Myocyte (in vitro differentiated cells): ENCODE results near the gene LRRC45. TPM values are rescaled to one million over a fixed set of nuclear protein-coding genes. Genes with fewer than 3 reads are reported as not detected.

Experiments used
- DNase-seq: peaks from one replicate; pipeline ENCODE4 v3.0.0-alpha.2; 2012; ENCODE audit warnings: low read depth
- total RNA-seq: library from RNA; depleted of rRNA; stranded (reverse); fragments of >200 nt; gene quantifications from 2 replicates; pipeline ENCODE4 v1.2.3, GENCODE V29; 2014

Gene LRRC45
- total RNA-seq, 1 donor from 2014 or later = 10.5 TPM

- no peak for DNase-seq
Observed at GRCh38 chr17:82018152-82018988, 4.7 kb upstream of the LRRC45 start.

DNA sequence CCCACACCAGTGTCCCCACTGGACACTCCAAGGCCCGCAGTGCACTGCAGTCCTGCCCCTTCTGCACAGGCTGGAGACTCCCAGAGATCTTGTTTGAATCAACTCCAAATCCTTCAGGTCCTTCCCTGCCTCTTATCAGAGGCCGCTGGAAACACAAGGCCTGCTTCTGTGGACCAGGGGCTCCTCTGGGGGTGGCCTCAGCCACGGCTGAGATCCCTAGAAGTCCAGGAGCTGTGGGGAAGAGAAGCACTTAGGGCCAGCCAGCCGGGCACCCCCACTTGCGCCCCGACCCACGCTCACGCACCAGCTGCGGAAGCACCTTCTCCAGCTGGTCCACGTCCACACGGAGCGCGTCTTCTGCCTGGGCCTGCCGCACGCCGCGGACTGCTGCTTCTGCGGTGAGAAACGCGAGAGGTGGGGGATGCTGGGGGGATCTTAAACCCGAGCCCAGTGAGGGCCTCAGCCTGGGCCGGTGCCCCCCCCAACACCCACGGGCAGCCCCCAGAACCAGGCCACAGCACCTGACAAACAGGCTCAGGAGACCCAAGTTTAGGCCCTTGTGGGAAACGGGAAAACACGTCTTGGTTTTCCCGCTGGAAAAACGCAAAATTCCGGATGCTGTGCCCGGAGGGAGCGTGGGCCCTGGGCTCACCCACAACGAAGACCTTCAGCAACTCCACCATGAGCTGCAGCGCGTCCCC is 4.0 kb upstream of the LRRC45 start:
- no peak for DNase-seq

GRCh38 chr17:82019690-82020571 is 3.2 kb upstream of the LRRC45 start:
- DNase-seq = no peak

- DNase-seq = no peak
Observed at GRCh38 chr17:82020572-82021106, 2.5 kb upstream of the LRRC45 start.

DNA sequence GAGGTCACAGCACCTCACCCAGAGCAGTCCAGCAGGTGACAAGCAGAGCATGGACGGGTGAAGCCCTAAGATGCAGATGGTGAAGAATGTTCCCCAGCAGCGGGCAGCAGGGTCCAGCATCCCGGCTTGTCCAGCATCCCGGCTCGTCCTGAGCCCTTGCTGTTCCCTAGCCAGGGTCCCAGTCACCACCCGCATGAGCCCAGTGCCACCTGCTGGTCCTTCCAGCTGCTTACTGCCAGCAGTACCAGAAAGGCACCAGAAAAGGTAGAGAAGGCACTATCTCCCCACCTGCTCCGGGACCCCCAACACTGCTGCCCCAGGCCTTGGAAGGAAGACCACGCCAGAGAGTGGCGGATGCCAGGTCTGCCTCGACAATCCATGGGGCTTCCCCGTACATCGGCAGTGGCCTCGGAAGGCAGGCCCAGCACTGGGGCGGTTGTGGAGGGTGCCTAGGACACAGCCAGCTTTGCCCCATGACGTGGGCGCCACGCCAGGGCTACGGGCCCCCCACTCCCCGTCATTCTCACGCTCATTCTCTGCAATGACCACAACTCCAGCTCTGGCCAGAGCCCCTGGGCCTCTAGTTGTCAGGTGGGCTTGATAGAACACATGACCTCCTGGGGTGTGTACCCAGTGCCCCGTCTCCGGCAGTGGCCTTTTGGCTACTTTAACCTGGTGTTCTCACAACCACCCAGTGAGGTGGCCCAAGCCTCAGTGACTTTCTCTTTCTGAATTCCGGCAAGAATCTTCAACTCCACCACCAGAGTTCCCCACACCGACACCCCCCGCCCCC is 1.8 kb upstream of the LRRC45 start:
- DNase-seq = peak; percentile 75

DNA sequence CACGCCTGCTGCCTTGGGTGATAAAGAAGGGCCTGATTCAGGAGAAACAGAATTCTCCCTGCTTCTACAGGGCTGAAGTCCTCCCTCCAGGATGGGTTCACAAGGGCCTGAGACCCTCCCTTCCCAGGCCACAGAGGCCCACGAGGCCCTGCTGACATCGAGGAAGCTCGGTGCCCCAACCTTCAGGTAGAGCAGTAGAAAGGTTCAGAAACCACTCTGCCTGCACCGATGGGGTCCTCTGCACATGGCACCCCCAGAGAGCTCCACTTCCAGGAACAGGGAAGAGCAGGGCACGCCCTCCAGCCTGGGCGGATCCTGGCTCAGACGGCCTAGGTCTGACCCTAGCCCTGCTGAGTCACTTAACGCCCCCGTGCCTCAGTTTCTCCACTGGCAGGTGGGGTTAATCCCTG is 1.2 kb upstream of the LRRC45 start:
- DNase-seq = no peak

- no peak for DNase-seq
Observed at GRCh38 chr17:82022310-82022980, 660 bp upstream of the LRRC45 start, which contains the start of gene CENPX. CENPX (minus strand) TSS chr17:82022878; CDS start chr17:82022861, 17 bp downstream.

DNA sequence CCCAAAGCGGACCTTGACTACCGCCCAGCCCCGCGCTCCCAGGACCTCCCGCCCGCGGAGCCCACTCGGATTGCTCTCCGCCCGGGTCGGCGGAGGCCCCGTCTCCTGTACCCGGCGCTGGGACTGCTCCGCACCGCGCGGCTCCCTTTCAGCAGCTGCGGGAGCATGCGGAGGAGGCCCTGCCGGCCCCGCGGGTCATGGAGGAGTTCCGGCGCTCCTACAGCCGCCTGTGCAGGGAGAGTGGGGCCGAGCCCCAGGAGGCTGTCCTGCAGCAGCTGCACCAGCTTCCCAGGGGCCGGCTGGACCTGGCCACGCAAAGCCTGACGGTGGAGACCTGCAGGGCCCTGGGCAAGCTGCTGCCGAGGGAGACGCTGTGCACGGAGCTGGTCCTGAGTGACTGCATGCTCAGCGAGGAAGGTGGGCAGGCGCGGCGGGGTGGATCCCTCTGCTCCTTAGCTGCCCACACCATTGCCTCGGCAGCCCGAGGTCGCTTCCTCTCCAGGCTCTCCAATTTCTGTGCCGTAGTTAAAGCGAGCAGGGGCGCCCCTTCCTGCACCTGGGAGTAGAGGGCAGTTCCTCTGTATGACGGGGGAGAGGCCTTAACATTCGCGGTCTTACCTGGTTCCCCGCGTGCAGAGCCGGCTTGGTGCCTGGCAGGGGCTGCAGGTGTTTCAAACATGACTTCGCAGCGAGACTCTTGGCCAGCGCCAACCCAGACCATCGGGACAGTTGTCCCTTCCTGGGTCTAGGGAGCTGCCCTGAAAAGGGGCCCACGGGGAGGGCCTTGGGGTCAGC is 539 bp downstream of the LRRC45 start:
- DNase-seq = no peak

DNA sequence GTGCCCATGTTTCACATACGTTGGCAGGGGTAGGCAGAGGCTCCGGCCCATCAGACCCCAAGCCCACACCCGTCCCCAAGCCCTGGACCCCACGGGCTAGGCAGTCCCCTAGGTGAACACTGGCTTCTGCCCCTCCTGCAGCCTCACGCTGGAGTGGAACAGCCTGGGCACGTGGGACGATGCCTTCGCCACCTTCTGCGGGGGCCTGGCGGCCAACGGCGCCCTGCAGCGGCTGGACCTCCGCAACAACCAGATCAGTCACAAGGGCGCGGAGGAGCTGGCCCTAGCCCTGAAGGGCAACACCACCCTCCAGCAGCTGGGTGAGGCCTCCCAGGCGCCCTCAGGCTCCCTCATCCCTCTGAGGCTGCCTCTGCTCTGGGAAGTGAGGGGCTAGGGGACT is 1.8 kb downstream of the LRRC45 start:
- DNase-seq = no peak

DNA sequence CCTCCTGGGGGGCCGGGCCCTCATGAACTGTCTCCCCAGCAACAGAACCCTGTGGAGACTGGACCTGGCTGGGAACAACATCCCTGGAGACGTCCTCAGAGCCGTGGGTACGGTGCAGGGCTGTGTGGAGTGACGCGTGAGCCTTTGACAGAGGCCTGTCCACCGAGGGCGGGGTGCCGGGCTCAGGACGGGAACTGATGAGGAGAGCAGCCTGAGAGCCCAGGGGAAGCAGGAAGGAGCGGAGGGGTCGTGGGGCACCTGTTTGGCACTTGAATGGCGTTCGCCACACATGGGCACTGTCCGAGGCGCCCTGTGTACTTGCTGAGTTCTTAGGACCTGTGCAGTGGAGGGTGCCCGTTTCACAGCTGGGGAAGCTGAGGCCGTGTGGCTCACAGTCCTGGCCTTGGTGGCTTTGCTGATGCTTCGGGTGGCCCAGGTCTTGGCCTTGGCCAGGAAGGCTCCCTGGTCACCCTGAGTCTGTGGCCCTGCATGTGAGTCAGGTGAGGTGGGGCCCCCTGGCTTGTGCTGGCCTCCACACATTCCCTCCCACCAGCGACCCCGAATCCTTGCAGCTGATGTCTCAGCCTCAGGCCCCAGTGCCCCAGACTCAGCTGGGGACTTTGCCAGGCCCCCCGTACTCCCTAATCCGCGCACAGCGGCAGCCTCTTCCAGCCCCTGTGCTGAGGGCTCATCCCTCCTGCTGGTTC is 2.4 kb downstream of the LRRC45 start:
- no peak for DNase-seq

DNA sequence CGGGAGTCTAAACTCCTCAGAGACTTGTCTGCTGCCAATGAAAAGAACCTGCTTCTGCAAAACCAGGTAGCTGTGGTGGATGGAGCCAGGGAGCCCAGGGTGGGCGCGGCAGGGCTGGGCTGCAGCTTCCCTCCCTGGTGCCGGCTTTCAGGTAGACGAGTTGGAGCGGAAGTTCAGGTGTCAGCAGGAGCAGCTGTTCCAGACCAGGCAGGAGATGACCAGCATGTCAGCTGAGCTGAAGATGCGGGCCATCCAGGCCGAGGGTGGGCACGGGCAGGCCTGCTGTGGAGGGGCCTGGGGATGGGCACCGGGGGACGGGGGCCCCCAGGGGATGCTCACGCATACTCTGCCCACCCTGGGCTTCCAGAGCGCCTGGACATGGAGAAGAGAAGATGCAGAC is 5.1 kb downstream of the LRRC45 start:
- DNase-seq = no peak

DNA sequence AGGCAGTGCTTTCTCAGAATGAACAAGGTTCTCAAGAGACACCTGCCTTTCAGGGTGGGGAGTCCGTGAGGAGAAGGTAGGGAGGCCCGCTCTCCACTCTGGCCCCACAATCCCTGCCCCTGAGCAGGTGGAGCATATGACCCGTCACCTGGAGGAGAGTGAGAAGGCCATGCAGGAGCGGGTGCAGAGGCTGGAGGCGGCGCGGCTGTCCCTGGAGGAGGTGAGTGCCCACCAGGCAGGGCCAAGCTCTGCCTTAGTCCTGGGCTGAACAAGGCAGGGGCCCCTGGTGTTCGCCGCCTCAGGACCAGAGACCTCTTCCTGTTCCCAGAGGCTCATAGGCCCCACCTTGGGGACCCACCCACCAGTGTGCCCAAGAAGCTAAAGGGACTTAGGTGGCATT is 5.9 kb downstream of the LRRC45 start:
- no peak for DNase-seq

GRCh38 chr17:82029391-82029790 is 6.3 kb downstream of the LRRC45 start:
- no peak for DNase-seq

DNA sequence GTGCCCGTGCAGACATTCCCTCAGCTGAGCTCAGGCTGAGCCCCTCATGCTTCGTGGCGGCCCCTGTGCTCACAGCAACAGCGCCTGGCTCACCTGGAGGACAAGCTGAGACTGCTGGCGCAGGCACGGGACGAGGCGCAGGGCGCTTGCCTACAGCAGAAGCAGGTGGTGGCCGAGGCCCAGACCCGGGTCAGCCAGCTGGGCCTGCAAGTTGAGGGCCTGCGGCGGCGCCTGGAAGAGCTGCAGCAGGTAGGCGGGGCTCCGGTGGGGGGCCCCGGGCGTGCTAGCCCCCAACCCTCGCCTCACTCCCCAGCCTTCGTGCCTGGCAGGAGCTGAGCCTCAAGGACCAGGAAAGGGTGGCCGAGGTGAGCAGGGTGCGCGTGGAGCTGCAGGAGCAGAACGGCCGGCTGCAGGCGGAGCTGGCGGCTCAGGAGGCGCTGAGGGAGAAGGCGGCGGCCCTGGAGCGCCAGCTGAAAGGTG is 6.9 kb downstream of the LRRC45 start:
- DNase-seq = no peak

DNA sequence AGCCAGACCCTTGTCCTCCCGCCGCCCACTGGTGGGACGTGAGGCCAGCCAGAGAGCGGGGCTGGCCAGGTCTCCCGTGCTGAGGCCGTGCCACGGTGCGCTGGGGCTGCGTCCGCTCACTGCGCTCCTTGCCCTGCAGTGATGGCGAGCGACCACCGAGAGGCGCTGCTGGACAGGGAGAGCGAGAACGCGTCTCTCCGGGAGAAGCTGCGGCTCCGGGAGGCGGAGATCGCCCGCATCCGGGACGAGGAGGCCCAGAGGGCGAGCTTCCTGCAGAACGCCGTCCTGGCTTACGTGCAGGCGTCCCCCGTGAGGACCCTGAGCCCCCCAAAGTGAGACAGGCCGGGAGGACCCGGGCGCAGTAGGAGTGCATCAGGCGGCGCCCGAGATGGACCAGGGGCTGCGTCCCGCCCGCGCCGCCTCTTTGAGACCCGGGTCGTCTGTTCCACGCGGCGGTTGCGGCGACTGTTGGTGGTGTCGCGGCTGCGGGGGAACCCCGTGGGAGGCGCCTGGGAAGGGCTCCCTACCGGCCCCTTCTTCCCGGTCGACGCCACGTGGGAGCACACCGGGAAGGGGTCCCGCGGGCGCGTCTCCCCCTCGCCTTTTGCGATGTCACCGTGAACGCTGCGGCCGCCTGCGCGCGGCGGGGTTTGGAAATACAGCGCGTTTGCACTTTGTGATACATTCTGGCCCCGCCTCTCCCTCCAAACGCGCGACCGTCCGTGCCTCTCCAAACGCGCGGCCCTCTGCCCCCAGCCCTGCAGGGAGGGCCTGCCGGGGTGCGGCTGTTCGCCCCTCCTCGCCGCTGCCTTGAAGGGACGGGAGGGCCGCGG is 7.6 kb downstream of the LRRC45 start:
- DNase-seq = peak; percentile 54

- DNase-seq = no peak
Observed at GRCh38 chr17:82031303-82031884, 8.3 kb downstream of the LRRC45 start, which contains the start of gene RAC3. RAC3 (plus strand) TSS chr17:82031678; CDS start chr17:82031762, 84 bp downstream.
